Vein endothelial cell (primary cell): ENCODE results near the gene TMPRSS15. TPM values are rescaled to one million over a fixed set of nuclear protein-coding genes. Genes with fewer than 3 reads are reported as not detected.

Experiments used
- total RNA-seq: library from RNA; depleted of rRNA; stranded (reverse); fragments of >200 nt; gene quantifications from 2 replicates; pipeline ENCODE4 v1.2.3, GENCODE V29; 2012

Gene TMPRSS15
- not detected in 2 replicates for total RNA-seq

GRCh38 chr21:18403735-18404450 is at the start of gene TMPRSS15:
TSS of gene TMPRSS15 (minus strand) at chr21:18403785. CDS start at chr21:18403622, 163 bp downstream.

GRCh38 chr21:18244671-18245463 is 158.7 kb downstream of the TMPRSS15 start, which contains the start of gene CHODL:
TSS of gene CHODL (plus strand) at chr21:18244833. CDS start at chr21:18245224, 391 bp downstream.

Other genes with a start within 250 kb of the TMPRSS15 start
- gene CHODL, start 159.0 kb downstream of the TMPRSS15 start, total RNA-seq = 0.10 TPM in 1 of 2 replicates, not detected in the other